ENCODE results near the gene CACNA1I.

The CACNA1I gene

GRCh38 chr22:39630721-39631120 is 60.2 kb downstream of the CACNA1I start:
- Histone ChIP-seq H3K36me3 (ENCODE audit: control insufficient read depth, insufficient read depth, low read length) (no peaks in the 10 kb centered on the region), H3K27ac (ENCODE audit: insufficient read depth, low read length, poor library complexity, severe bottlenecking) (no peak overlapping the region), H3K4me3 (ENCODE audit: insufficient read depth, low read depth, low read length, poor library complexity, severe bottlenecking) (no peak overlapping the region), H3K9me3 (ENCODE audit: control insufficient read depth, low read length) (no peaks in the 10 kb centered on the region), H3K4me1 (ENCODE audit: control insufficient read depth, insufficient read depth, low read length, poor library complexity, severe bottlenecking) (no peaks in the 10 kb centered on the region), H3K27me3 (replicated peaks; ENCODE audit: control insufficient read depth, insufficient read depth, low read length, poor library complexity, severe bottlenecking) (no peaks in the 10 kb centered on the region)
- DNase-seq, result no peak

- no peaks in the 10 kb centered on the region for H3K27me3 ChIP-seq (replicated peaks; ENCODE audit: control insufficient read depth, insufficient read depth, low read length, poor library complexity, severe bottlenecking)
- H3K4me3 ChIP-seq (ENCODE audit: insufficient read depth, low read depth, low read length, poor library complexity, severe bottlenecking), result no peak overlapping the region
- H3K36me3 ChIP-seq (ENCODE audit: control insufficient read depth, insufficient read depth, low read length), result no peaks in the 10 kb centered on the region
- no peak for DNase-seq
- H3K27ac ChIP-seq (ENCODE audit: insufficient read depth, low read length, poor library complexity, severe bottlenecking), result no peak overlapping the region
- H3K4me1 ChIP-seq (ENCODE audit: control insufficient read depth, insufficient read depth, low read length, poor library complexity, severe bottlenecking), result no peaks in the 10 kb centered on the region
- no peaks in the 10 kb centered on the region for H3K9me3 ChIP-seq (ENCODE audit: control insufficient read depth, low read length)
Measured at GRCh38 chr22:39631381-39632286, 61.1 kb downstream of the CACNA1I start.

GRCh38 chr22:39634530-39635405 is 64.2 kb downstream of the CACNA1I start:
- no peaks in the 10 kb centered on the region for H3K36me3 ChIP-seq (ENCODE audit: control insufficient read depth, insufficient read depth, low read length)
- no peak overlapping the region for H3K27ac ChIP-seq (ENCODE audit: insufficient read depth, low read length, poor library complexity, severe bottlenecking)
- no peak overlapping the region for H3K4me3 ChIP-seq (ENCODE audit: insufficient read depth, low read depth, low read length, poor library complexity, severe bottlenecking)
- H3K27me3 ChIP-seq (replicated peaks; ENCODE audit: control insufficient read depth, insufficient read depth, low read length, poor library complexity, severe bottlenecking), result no peaks in the 10 kb centered on the region
- no peaks in the 10 kb centered on the region for H3K9me3 ChIP-seq (ENCODE audit: control insufficient read depth, low read length)
- H3K4me1 ChIP-seq (ENCODE audit: control insufficient read depth, insufficient read depth, low read length, poor library complexity, severe bottlenecking), result no peaks in the 10 kb centered on the region
- DNase-seq, result no peak

- no peaks in the 10 kb centered on the region for H3K9me3 ChIP-seq (ENCODE audit: control insufficient read depth, low read length)
- H3K27ac ChIP-seq (ENCODE audit: insufficient read depth, low read length, poor library complexity, severe bottlenecking), result no peak overlapping the region
- H3K4me1 ChIP-seq (ENCODE audit: control insufficient read depth, insufficient read depth, low read length, poor library complexity, severe bottlenecking), result no peaks in the 10 kb centered on the region
- H3K27me3 ChIP-seq (replicated peaks; ENCODE audit: control insufficient read depth, insufficient read depth, low read length, poor library complexity, severe bottlenecking), result no peaks in the 10 kb centered on the region
- H3K36me3 ChIP-seq (ENCODE audit: control insufficient read depth, insufficient read depth, low read length), result no peaks in the 10 kb centered on the region
- no peak overlapping the region for H3K4me3 ChIP-seq (ENCODE audit: insufficient read depth, low read depth, low read length, poor library complexity, severe bottlenecking)
- DNase-seq, result no peak
Measured at GRCh38 chr22:39635719-39636118, 65.2 kb downstream of the CACNA1I start.

GRCh38 chr22:39638958-39639357 is 68.4 kb downstream of the CACNA1I start:
- Histone ChIP-seq H3K4me3 (ENCODE audit: insufficient read depth, low read depth, low read length, poor library complexity, severe bottlenecking) (no peak overlapping the region), H3K9me3 (ENCODE audit: control insufficient read depth, low read length) (no peaks in the 10 kb centered on the region), H3K36me3 (ENCODE audit: control insufficient read depth, insufficient read depth, low read length) (no peaks in the 10 kb centered on the region), H3K27ac (ENCODE audit: insufficient read depth, low read length, poor library complexity, severe bottlenecking) (no peak overlapping the region), H3K27me3 (replicated peaks; ENCODE audit: control insufficient read depth, insufficient read depth, low read length, poor library complexity, severe bottlenecking) (no peaks in the 10 kb centered on the region), H3K4me1 (ENCODE audit: control insufficient read depth, insufficient read depth, low read length, poor library complexity, severe bottlenecking) (no peaks in the 10 kb centered on the region)
- DNase-seq, result no peak

GRCh38 chr22:39641660-39642310 is 71.2 kb downstream of the CACNA1I start:
- H3K9me3 ChIP-seq (ENCODE audit: control insufficient read depth, low read length), result no peaks in the 10 kb centered on the region
- no peak overlapping the region for H3K4me3 ChIP-seq (ENCODE audit: insufficient read depth, low read depth, low read length, poor library complexity, severe bottlenecking)
- no peaks in the 10 kb centered on the region for H3K27me3 ChIP-seq (replicated peaks; ENCODE audit: control insufficient read depth, insufficient read depth, low read length, poor library complexity, severe bottlenecking)
- DNase-seq, result no peak
- no peaks in the 10 kb centered on the region for H3K36me3 ChIP-seq (ENCODE audit: control insufficient read depth, insufficient read depth, low read length)
- H3K4me1 ChIP-seq (ENCODE audit: control insufficient read depth, insufficient read depth, low read length, poor library complexity, severe bottlenecking), result no peaks in the 10 kb centered on the region
- no peak overlapping the region for H3K27ac ChIP-seq (ENCODE audit: insufficient read depth, low read length, poor library complexity, severe bottlenecking)

GRCh38 chr22:39643311-39644083 is 72.9 kb downstream of the CACNA1I start:
- no peak for DNase-seq
- H3K4me3 ChIP-seq (ENCODE audit: insufficient read depth, low read depth, low read length, poor library complexity, severe bottlenecking), result no peak overlapping the region
- H3K27ac ChIP-seq (ENCODE audit: insufficient read depth, low read length, poor library complexity, severe bottlenecking), result no peak overlapping the region
- H3K4me1 ChIP-seq (ENCODE audit: control insufficient read depth, insufficient read depth, low read length, poor library complexity, severe bottlenecking), result no peaks in the 10 kb centered on the region
- no peaks in the 10 kb centered on the region for H3K27me3 ChIP-seq (replicated peaks; ENCODE audit: control insufficient read depth, insufficient read depth, low read length, poor library complexity, severe bottlenecking)
- no peaks in the 10 kb centered on the region for H3K36me3 ChIP-seq (ENCODE audit: control insufficient read depth, insufficient read depth, low read length)
- no peaks in the 10 kb centered on the region for H3K9me3 ChIP-seq (ENCODE audit: control insufficient read depth, low read length)

GRCh38 chr22:39645532-39645931 is 75.0 kb downstream of the CACNA1I start:
- Histone ChIP-seq H3K4me3 (ENCODE audit: insufficient read depth, low read depth, low read length, poor library complexity, severe bottlenecking) (no peak overlapping the region), H3K9me3 (ENCODE audit: control insufficient read depth, low read length) (no peaks in the 10 kb centered on the region), H3K27ac (ENCODE audit: insufficient read depth, low read length, poor library complexity, severe bottlenecking) (no peak overlapping the region), H3K36me3 (ENCODE audit: control insufficient read depth, insufficient read depth, low read length) (no peaks in the 10 kb centered on the region), H3K4me1 (ENCODE audit: control insufficient read depth, insufficient read depth, low read length, poor library complexity, severe bottlenecking) (no peaks in the 10 kb centered on the region), H3K27me3 (replicated peaks; ENCODE audit: control insufficient read depth, insufficient read depth, low read length, poor library complexity, severe bottlenecking) (no peaks in the 10 kb centered on the region)
- no peak for DNase-seq

- Histone ChIP-seq H3K27me3 (replicated peaks; ENCODE audit: control insufficient read depth, insufficient read depth, low read length, poor library complexity, severe bottlenecking) (no peaks in the 10 kb centered on the region), H3K4me3 (ENCODE audit: insufficient read depth, low read depth, low read length, poor library complexity, severe bottlenecking) (no peak overlapping the region), H3K36me3 (ENCODE audit: control insufficient read depth, insufficient read depth, low read length) (no peaks in the 10 kb centered on the region), H3K4me1 (ENCODE audit: control insufficient read depth, insufficient read depth, low read length, poor library complexity, severe bottlenecking) (no peaks in the 10 kb centered on the region), H3K9me3 (ENCODE audit: control insufficient read depth, low read length) (no peaks in the 10 kb centered on the region), H3K27ac (ENCODE audit: insufficient read depth, low read length, poor library complexity, severe bottlenecking) (no peak overlapping the region)
- DNase-seq, result no peak
Measured at GRCh38 chr22:39646398-39647063, 76.0 kb downstream of the CACNA1I start.
